ENCODE measurements around the gene SLC35F4. TPM values are rescaled to one million over a fixed set of nuclear protein-coding genes. Genes with fewer than 3 reads are reported as not detected.

SLC35F4 gene
- total RNA-seq, 1 donor from 2014 or later: not detected

- Mint-ChIP-seq H3K4me3 (ENCODE audit: unreplicated experiment) (no peak overlapping the region), H3K27ac (ENCODE audit: unreplicated experiment) (no peak overlapping the region), H3K4me1 (ENCODE audit: low read depth, unreplicated experiment) (peaks cover 7% of the 10 kb centered on the region), H3K9me3 (ENCODE audit: unreplicated experiment) (peaks cover 3% of the 10 kb centered on the region), H3K36me3 (ENCODE audit: unreplicated experiment) (no peaks in the 10 kb centered on the region), H3K27me3 (ENCODE audit: unreplicated experiment) (no peaks in the 10 kb centered on the region)
- no peak for DNase-seq
- no peak for TF ChIP-seq CTCF (IDR thresholded peaks at IDR 0.05; ENCODE audit: partially characterized antibody, unreplicated experiment)
Observed at GRCh38 chr14:57751400-57751799, 114.5 kb downstream of the SLC35F4 start.

GRCh38 chr14:57749267-57749666 is 116.6 kb downstream of the SLC35F4 start:
- Mint-ChIP-seq H3K27me3 (ENCODE audit: unreplicated experiment) (no peaks in the 10 kb centered on the region), H3K9me3 (ENCODE audit: unreplicated experiment) (peaks cover 3% of the 10 kb centered on the region), H3K4me1 (ENCODE audit: low read depth, unreplicated experiment) (no peaks in the 10 kb centered on the region), H3K27ac (ENCODE audit: unreplicated experiment) (no peak overlapping the region), H3K36me3 (ENCODE audit: unreplicated experiment) (no peaks in the 10 kb centered on the region), H3K4me3 (ENCODE audit: unreplicated experiment) (no peak overlapping the region)
- DNase-seq: no peak
- no peak for TF ChIP-seq CTCF (IDR thresholded peaks at IDR 0.05; ENCODE audit: partially characterized antibody, unreplicated experiment)

- Mint-ChIP-seq H3K9me3 (ENCODE audit: unreplicated experiment) (peaks cover 3% of the 10 kb centered on the region), H3K4me1 (ENCODE audit: low read depth, unreplicated experiment) (no peaks in the 10 kb centered on the region), H3K27ac (ENCODE audit: unreplicated experiment) (no peak overlapping the region), H3K4me3 (ENCODE audit: unreplicated experiment) (no peak overlapping the region), H3K36me3 (ENCODE audit: unreplicated experiment) (no peaks in the 10 kb centered on the region), H3K27me3 (ENCODE audit: unreplicated experiment) (no peaks in the 10 kb centered on the region)
- DNase-seq: no peak
- no peak for TF ChIP-seq CTCF (IDR thresholded peaks at IDR 0.05; ENCODE audit: partially characterized antibody, unreplicated experiment)
Observed at GRCh38 chr14:57748279-57748678, 117.6 kb downstream of the SLC35F4 start.

GRCh38 chr14:57747036-57747435 is 118.9 kb downstream of the SLC35F4 start:
- Mint-ChIP-seq H3K9me3 (ENCODE audit: unreplicated experiment) (peaks cover 3% of the 10 kb centered on the region), H3K27ac (ENCODE audit: unreplicated experiment) (no peak overlapping the region), H3K4me3 (ENCODE audit: unreplicated experiment) (no peak overlapping the region), H3K4me1 (ENCODE audit: low read depth, unreplicated experiment) (no peaks in the 10 kb centered on the region), H3K36me3 (ENCODE audit: unreplicated experiment) (no peaks in the 10 kb centered on the region), H3K27me3 (ENCODE audit: unreplicated experiment) (no peaks in the 10 kb centered on the region)
- no peak for TF ChIP-seq CTCF (IDR thresholded peaks at IDR 0.05; ENCODE audit: partially characterized antibody, unreplicated experiment)
- DNase-seq: no peak

- Mint-ChIP-seq H3K4me1 (ENCODE audit: low read depth, unreplicated experiment) (no peaks in the 10 kb centered on the region), H3K27me3 (ENCODE audit: unreplicated experiment) (no peaks in the 10 kb centered on the region), H3K4me3 (ENCODE audit: unreplicated experiment) (no peak overlapping the region), H3K9me3 (ENCODE audit: unreplicated experiment) (peaks cover 3% of the 10 kb centered on the region), H3K27ac (ENCODE audit: unreplicated experiment) (no peak overlapping the region), H3K36me3 (ENCODE audit: unreplicated experiment) (no peaks in the 10 kb centered on the region)
- DNase-seq: no peak
- TF ChIP-seq CTCF (IDR thresholded peaks at IDR 0.05; ENCODE audit: partially characterized antibody, unreplicated experiment): no peak
Observed at GRCh38 chr14:57746563-57746962, 119.3 kb downstream of the SLC35F4 start.
